MCF 10A (cell line): Measurements from ENCODE around the gene RNF223. TPM values are rescaled to one million over a fixed set of nuclear protein-coding genes. Genes with fewer than 3 reads are reported as not detected.
A peak's percentile ranks its signal among the peaks of the same experiment; 100 is the strongest.

Experiments used
- BruUV-seq: library from RNA; stranded (reverse); fragments of 400-500 nt; replicated peaks from 2 replicates; lab custom pipeline; 2021; lab: Mats Ljungman, UMichigan
- CTCF ChIA-PET: fragments of 300-600 bp; sonication (Branson Sonifier 250); formaldehyde crosslinking; extraction: SDS; loops from one replicate; lab custom pipeline; 2021; ENCODE audit warnings: antibody characterized with exemption, inconsistent platforms; lab: Yijun Ruan, JAX
- POLR2A ChIA-PET: fragments of 300-600, 350-650 bp; sonication (Branson Sonifier 250); formaldehyde crosslinking; extraction: SDS; loops from one replicate; lab custom pipeline; 2020; ENCODE audit warnings: antibody characterized with exemption, inconsistent platforms; lab: Yijun Ruan, JAX
- DNase-seq: peaks from one replicate; pipeline ENCODE4 v3.0.0-alpha.2; 2018; ENCODE audit not compliant: unreplicated experiment
- H3K27ac Mint-ChIP-seq: one replicate; pipeline ENCODE4 v1.8.0; 2022; ENCODE audit warnings: mild to moderate bottlenecking, low read depth, mixed read lengths; ENCODE audit not compliant: unreplicated experiment
- H3K27me3 Mint-ChIP-seq: one replicate; pipeline ENCODE4 v1.8.0; 2022; ENCODE audit warnings: mixed read lengths; ENCODE audit not compliant: insufficient read depth, unreplicated experiment
- H3K36me3 Mint-ChIP-seq: one replicate; pipeline ENCODE4 v1.8.0; 2022; ENCODE audit warnings: mild to moderate bottlenecking, moderate library complexity, mixed read lengths; ENCODE audit not compliant: insufficient read depth, unreplicated experiment
- H3K4me1 Mint-ChIP-seq: one replicate; pipeline ENCODE4 v1.8.0; 2022; ENCODE audit warnings: mixed read lengths; ENCODE audit not compliant: insufficient read depth, unreplicated experiment
- H3K4me3 Mint-ChIP-seq: one replicate; pipeline ENCODE4 v1.8.0; 2022; ENCODE audit warnings: mild to moderate bottlenecking, moderate library complexity, mixed read lengths; ENCODE audit not compliant: unreplicated experiment
- H3K9me3 Mint-ChIP-seq: one replicate; pipeline ENCODE4 v1.8.0; 2022; ENCODE audit warnings: mixed read lengths; ENCODE audit not compliant: unreplicated experiment
- CTCF ChIP-seq: fragments of 200-600 bp; IDR thresholded peaks from one replicate; pipeline ENCODE4 v1.8.0; 2022; ENCODE audit warnings: antibody characterized with exemption, mild to moderate bottlenecking; ENCODE audit not compliant: unreplicated experiment
- intact Hi-C: fragments of 100-400 bp; cut with micrococcal nuclease; formaldehyde crosslinking; loops from 2 replicates; pipeline ENCODE4 v1.14.1; 2022
- total RNA-seq: library from RNA; stranded (reverse); gene quantifications from 2 replicates; pipeline ENCODE4 v1.2.3, GENCODE V29; 2022

The RNF223 gene
- total RNA-seq, 1 experiment from 2014 or later = 0.30 TPM

DNA sequence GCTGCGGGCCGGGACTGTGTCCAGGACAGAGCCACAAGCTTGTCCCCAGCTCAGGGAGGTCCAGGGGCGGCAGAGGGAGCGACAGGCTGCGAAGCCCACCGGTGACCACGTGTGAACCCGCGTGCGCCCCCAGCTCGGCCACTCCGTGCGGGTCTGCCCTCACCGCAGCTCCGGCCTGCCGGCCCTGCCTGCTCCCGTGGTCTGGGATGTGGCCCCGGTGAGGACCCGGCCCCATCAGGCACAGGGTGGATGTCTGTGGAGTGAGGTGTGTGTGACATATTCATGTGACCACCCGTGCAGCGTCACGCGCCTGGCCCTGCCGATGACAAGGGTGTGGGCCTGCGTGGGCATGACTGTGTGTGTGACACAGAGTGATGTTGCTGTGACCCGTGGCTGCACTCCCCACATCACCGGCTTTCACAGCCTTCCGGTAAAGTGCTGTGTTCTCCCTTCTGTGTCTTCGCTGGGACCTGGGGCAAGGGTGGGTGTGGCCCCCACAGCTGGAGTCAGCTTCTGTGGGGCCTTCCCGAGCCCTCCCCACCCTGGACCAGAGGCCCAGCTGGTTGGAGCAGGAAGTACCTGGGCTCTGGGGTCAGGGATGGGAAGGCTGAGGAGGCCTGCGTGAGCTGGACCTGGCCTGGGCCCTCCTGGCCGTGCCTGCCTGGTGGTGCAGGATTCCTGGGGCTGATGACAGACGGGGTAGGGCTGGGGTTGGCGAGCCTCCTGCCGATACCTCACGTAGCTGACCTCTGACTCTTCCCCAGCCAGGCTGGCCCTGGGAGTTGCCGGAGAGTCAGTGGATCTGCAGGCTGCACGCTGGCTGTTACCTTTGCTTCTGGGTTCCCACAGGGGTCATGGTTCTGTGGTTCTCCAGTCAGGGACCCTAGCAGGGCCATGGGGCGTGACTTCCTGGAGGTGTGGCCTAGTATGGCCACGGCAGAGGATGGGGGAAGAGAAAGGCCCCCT is 4.1 kb downstream of the RNF223 start:
- BruUV-seq = no TSS peak
- ChIA-PET POLR2A (interaction anchor here (0.6 to 0.7 kb wide), 2 partner anchors 78 to 255 kb away, joined by 3 read pairs; no protein-coding TSS in a partner anchor), CTCF (interaction anchor here (0.6 to 1.0 kb wide), 2 partner anchors 25 to 87 kb away, joined by 3 to 7 read pairs; no protein-coding TSS in a partner anchor)
- Mint-ChIP-seq H3K36me3 (no peaks in the 10 kb centered on the region), H3K4me3 (peak overlapping the region; percentile 16), H3K9me3 (no peaks in the 10 kb centered on the region), H3K4me1 (peaks cover 10% of the 10 kb centered on the region), H3K27me3 (no peaks in the 10 kb centered on the region), H3K27ac (no peak overlapping the region)
- intact Hi-C loops = no loop called here
- no peak for TF ChIP-seq CTCF
- no peak for DNase-seq

- peak; percentile 71 for DNase-seq
- Mint-ChIP-seq H3K27ac (no peak overlapping the region), H3K9me3 (no peaks in the 10 kb centered on the region), H3K27me3 (no peaks in the 10 kb centered on the region), H3K4me1 (peaks cover 3% of the 10 kb centered on the region), H3K4me3 (peak overlapping the region; percentile 56), H3K36me3 (no peaks in the 10 kb centered on the region)
- intact Hi-C loops = no loop called here
- TF ChIP-seq CTCF = no peak
- ChIA-PET CTCF (interaction anchor here (0.8 to 1.0 kb wide), 2 partner anchors 46 to 86 kb away, joined by 4 to 7 read pairs; no protein-coding TSS in a partner anchor), POLR2A (interaction anchor here (0.6 to 0.7 kb wide), 2 partner anchors 77 to 256 kb away, joined by 3 read pairs; no protein-coding TSS in a partner anchor)
- no TSS peak for BruUV-seq
Measured at GRCh38 chr1:1069056-1069710, 4.9 kb downstream of the RNF223 start.

GRCh38 chr1:1068517-1069055 is 5.5 kb downstream of the RNF223 start:
- no peak for DNase-seq
- H3K27ac Mint-ChIP-seq = no peak overlapping the region
- TF ChIP-seq CTCF = no peak
- H3K4me3 Mint-ChIP-seq = peak overlapping the region; percentile 56
- no peaks in the 10 kb centered on the region for H3K9me3 Mint-ChIP-seq
- intact Hi-C loops = no loop called here
- ChIA-PET POLR2A (interaction anchor here (0.7 kb wide), 1 partner anchor 12 kb away, joined by 5 read pairs; no protein-coding TSS in a partner anchor), CTCF (interaction anchor here (0.8 to 0.9 kb wide), 2 partner anchors 46 to 85 kb away, joined by 3 to 4 read pairs; no protein-coding TSS in a partner anchor)
- no peaks in the 10 kb centered on the region for H3K27me3 Mint-ChIP-seq
- BruUV-seq = no TSS peak
- no peaks in the 10 kb centered on the region for H3K4me1 Mint-ChIP-seq
- no peaks in the 10 kb centered on the region for H3K36me3 Mint-ChIP-seq
